Measurements from ENCODE around the gene NOL4. TPM values are rescaled to one million over a fixed set of nuclear protein-coding genes. Genes with fewer than 3 reads are reported as not detected.

Gene NOL4
- total RNA-seq, 1 experiment from 2014 or later, result 1.9 TPM

GRCh38 chr18:34189656-34190435, 34.9 kb downstream of the NOL4 start:
- DNase-seq (ENCODE audit: low read depth), result no peak
